ENCODE measurements around the gene FBXO11.

FBXO11 gene

GRCh38 chr2:47849368-47849767 is 56.9 kb downstream of the FBXO11 start:
- no peak for DNase-seq (ENCODE audit: low read depth)

GRCh38 chr2:47844162-47844561 is 62.1 kb downstream of the FBXO11 start:
- no peak for DNase-seq (ENCODE audit: low read depth)

- no peak for DNase-seq (ENCODE audit: low read depth)
Measured at GRCh38 chr2:47843407-47843806, 62.9 kb downstream of the FBXO11 start.

DNA sequence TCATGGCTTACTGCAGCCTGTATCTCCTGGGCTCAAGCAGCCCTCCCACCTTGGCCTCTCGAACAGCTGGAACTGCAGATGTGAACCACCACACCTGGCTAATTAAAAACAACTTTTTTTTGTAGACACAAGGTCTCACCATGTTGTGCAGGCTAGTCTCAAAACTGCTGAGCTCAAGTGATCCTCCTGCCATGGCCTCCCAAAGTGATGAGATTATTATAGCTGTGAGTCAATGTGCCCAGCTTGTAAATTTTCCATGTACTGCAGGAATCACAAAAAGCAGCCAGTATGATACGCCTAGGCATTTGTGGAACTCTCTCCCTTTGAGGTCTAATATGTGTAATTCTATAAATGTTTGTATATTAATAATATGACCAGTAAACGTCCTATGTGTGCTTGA is 63.5 kb downstream of the FBXO11 start:
- DNase-seq (ENCODE audit: low read depth) = no peak

DNA sequence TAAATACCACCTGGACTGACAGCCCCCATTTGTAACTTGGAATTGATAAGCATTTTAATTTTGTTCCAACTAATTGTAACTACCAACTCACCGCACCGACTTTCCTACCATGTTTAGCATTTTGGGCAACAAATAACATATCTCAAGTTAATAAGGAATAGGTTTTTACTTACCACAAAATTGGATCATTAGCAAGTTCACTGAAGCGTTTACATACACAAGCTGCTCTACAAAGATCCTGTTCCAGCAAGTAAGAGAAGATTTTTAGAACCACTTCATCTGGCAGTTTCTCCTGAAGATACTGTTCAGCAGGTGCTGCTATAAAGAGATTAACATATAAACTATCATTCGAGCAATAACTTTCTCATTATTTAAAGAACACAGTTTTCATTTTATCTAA is 67.6 kb downstream of the FBXO11 start:
- DNase-seq (ENCODE audit: low read depth) = no peak

DNA sequence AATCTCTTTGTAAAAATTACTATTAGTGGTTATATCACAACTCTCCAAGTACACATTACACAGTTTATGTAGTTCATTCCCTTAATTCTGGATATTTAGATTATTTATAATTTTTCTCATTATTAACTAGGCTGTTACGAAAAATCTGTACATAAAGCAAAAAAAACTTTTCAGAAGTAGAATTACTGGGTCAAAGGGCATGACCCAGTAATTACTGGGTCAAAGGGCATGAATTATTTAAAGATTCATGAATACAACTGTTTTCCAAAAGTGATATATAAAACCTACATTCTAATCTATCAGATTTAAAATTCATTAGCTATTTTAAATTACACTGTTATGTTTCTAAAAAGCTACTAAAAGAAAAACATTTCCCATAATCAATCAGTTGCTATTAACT is 68.0 kb downstream of the FBXO11 start:
- DNase-seq (ENCODE audit: low read depth) = no peak

- DNase-seq (ENCODE audit: low read depth) = no peak
Measured at GRCh38 chr2:47833516-47833968, 72.8 kb downstream of the FBXO11 start.

DNA sequence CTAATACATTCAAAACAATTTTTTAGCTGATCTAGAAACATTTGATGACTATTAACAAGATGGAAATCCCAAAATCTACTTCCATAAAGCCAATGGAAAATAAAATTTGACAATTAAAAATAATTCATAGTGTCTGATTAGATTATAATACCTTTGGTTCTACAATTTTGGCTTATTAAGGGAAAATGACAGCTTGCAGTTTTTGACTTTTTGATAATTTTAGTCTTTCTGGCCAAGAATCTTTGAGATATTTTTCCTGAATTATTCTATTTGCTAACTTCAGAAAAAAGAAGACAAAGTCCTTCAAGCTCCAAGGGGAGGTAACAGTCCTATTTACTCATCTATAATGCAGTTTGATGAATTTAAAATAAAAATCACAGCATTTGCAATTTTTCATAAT is 83.8 kb downstream of the FBXO11 start:
- DNase-seq (ENCODE audit: low read depth) = no peak

GRCh38 chr2:47819834-47820233 is 86.5 kb downstream of the FBXO11 start:
- peak; percentile 9 for DNase-seq (ENCODE audit: low read depth)

DNA sequence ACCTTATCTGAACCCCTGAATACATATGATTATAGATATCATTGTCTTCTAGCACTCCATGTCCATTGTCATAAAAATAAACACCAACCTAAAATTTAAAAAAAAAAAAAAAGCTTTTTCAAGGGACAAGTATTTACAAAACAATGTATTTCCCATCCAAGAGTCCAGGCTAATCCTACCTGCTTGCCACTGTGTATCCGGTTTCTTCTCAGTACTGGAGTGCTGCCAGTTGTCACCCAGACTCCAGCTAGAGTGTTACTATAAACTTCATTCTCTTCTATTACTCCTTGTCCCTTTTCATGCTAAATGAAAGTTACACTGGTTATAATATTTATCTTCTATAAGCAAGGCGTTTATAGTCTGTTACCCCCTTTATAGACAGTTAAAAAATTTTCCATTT is 87.5 kb downstream of the FBXO11 start:
- DNase-seq (ENCODE audit: low read depth) = no peak

- no peak for DNase-seq (ENCODE audit: low read depth)
Measured at GRCh38 chr2:47815764-47816163, 90.5 kb downstream of the FBXO11 start.

DNA sequence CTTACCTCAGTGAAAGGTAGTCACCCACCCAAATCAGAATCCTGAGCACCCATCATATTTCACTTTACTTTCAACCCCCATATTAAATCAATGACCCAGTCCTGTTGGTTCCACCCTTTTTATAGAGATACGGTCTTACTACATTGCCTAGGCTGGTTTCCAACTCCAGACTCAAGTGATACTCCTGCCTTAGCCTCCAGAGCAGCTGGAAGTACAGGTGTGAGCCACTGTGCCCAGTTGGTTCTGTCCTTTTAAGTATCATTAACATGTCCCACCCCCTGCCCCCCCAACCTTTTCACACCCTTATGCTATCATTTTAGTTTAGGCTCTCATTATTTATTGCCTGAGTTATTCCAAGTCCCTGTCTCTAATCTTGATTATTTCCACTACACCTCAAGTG is 94.6 kb downstream of the FBXO11 start:
- no peak for DNase-seq (ENCODE audit: low read depth)

DNA sequence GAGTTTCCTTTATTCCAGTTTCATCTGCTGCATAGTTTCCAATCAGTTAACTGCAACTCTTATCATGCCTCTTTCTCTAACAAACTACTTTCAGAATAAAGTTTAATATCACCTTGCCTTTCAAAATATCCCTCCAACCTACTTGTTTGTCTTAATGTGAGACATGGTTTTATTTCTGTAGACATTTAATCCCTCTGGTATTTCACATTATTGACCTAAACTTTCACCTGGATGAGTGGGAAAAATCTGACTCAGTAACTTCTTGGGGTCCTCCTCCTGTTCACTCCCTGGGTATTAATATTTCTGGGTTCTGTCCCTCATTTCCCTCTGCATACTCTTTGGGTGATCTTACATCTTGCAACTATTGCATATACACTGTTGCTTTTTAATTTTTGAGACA is 95.4 kb downstream of the FBXO11 start:
- no peak for DNase-seq (ENCODE audit: low read depth)

- no peak for DNase-seq (ENCODE audit: low read depth)
Measured at GRCh38 chr2:47809903-47810302, 96.4 kb downstream of the FBXO11 start.

DNA sequence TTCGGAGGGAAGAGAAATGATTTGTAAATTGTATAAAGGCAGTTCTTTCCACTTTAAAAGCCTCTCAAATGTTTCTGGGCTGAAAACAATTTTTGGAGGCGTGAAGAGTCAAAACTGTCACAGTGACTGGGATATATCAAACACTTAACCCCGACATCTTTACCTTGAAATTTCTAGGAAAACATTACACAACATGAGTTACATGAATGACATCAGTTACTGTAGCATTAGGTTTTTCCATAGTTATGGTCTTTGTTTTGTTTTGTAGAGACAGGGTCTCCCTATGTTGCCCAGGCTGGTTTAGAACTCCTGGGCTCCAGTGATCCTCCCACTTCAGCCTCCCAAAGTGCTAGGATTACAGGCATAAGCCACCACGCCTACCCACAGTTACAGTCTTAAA is 97.7 kb downstream of the FBXO11 start:
- DNase-seq (ENCODE audit: low read depth) = no peak

DNA sequence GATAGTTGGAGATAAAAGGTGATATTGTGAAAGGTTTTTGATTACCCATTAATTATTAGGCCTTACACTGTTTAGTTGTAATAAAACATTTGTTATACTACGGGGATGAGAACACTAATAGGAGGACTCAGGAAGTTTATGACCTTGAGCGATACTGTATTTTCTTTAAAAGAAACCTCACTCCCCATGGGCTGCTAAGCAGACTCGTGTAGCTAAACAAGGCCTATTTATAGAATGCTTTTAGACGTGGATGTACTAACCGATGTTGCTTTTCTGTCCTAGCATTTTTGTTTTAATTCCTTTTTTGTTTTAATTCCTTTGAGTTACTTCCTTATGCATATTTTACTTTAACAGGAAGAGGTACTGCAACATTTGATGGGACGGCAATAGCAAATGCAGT is 100.4 kb downstream of the FBXO11 start:
- no peak for DNase-seq (ENCODE audit: low read depth)

DNA sequence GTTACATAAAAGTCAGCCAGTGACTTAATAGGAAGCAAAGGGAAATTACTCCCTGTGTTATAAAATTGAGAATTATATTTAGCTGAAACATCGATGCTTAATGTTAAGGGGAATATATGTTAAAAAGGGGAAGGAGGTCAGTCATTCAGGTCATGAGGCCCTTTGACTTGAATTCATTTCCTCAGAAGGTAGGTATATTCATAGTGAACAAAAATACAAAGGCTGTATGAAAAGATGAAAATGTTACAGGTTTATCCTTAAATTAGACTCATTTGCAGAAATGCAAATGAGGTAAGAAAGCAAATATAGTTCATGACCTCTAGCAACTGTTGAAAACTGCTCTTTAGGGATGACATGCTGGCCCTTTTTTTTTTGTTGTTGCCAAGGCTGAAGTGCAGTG is 102.5 kb downstream of the FBXO11 start:
- DNase-seq (ENCODE audit: low read depth) = no peak

GRCh38 chr2:47803363-47803762 is 102.9 kb downstream of the FBXO11 start:
- DNase-seq (ENCODE audit: low read depth) = no peak

- no peak for DNase-seq (ENCODE audit: low read depth)
Measured at GRCh38 chr2:47801118-47801517, 105.2 kb downstream of the FBXO11 start.

DNA sequence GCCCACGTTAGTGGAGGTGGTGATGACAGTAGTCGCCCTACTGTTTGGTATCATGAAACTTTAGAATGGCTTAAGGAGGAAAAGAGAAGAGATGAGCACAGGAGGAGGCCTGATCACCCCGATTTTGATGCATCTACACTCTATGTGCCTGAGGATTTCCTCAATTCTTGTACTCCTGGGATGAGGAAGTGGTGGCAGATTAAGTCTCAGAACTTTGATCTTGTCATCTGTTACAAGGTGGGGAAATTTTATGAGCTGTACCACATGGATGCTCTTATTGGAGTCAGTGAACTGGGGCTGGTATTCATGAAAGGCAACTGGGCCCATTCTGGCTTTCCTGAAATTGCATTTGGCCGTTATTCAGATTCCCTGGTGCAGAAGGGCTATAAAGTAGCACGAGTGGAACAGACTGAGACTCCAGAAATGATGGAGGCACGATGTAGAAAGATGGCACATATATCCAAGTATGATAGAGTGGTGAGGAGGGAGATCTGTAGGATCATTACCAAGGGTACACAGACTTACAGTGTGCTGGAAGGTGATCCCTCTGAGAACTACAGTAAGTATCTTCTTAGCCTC is 107.2 kb downstream of the FBXO11 start:
- no peak for DNase-seq (ENCODE audit: low read depth)

- DNase-seq (ENCODE audit: low read depth) = no peak
Measured at GRCh38 chr2:47798631-47799030, 107.7 kb downstream of the FBXO11 start.

- DNase-seq (ENCODE audit: low read depth) = no peak
Measured at GRCh38 chr2:47796090-47796697, 110.1 kb downstream of the FBXO11 start.

DNA sequence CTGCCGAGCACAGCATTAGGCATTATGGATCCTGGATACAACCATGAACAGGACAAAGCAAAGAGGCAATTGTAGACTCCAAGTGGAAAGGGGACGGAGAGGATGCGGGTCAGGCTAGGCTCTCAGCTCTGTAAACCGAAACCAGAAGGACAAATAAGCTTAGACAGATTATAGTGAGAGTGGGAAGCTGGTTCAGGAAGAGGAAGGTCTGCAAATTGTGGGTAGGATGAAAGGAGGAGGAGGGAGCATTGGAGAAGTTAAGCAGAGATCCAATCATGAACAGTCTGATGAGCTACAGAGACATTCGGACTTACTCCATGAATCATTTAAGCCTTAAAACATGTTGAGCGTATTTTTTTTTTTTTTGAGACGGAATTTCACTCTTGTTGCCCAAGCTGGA is 120.3 kb downstream of the FBXO11 start:
- DNase-seq (ENCODE audit: low read depth) = no peak

DNA sequence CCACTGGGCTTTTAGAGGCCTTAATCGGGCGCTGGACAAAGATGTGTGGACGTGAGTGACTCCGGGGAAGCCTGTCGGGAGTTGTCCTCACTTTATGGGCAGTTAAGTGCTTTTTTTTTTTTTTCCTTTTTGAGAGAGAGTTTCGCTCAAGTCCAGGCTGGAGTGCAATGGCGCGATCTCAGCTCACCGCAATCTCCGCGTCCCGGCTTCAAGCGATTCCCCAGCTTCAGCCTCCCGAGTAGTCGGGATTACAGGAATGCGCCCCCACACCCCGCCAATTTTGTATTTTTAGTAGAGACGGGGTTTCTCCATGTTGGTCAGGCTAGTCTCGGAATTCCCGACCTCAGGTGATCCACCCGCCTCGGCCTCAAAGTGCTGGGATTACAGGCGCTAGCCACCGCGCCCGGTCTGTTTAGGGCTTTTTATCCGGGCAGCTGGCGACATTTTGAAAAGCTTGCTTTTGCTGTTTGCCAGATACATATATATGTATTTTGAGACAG is 121.9 kb downstream of the FBXO11 start:
- peak; percentile 5 for DNase-seq (ENCODE audit: low read depth)

Data from stromal cell of bone marrow (primary cell).